GM18498 (cell line): ENCODE measurements around the gene GSPT2.
"Not testable (repeated sequence)": the region's sequence is repeated elsewhere in the genome, so short reads cannot be mapped to it uniquely, and the experiment has no call there.

Source experiments
- ATAC-seq: cut with Tn5 transposase; IDR thresholded peaks from one replicate; pipeline ENCODE4 v1.9.1; 2021; ENCODE audit warnings: mild to moderate bottlenecking, moderate library complexity; ENCODE audit not compliant: unreplicated experiment

The GSPT2 gene

DNA sequence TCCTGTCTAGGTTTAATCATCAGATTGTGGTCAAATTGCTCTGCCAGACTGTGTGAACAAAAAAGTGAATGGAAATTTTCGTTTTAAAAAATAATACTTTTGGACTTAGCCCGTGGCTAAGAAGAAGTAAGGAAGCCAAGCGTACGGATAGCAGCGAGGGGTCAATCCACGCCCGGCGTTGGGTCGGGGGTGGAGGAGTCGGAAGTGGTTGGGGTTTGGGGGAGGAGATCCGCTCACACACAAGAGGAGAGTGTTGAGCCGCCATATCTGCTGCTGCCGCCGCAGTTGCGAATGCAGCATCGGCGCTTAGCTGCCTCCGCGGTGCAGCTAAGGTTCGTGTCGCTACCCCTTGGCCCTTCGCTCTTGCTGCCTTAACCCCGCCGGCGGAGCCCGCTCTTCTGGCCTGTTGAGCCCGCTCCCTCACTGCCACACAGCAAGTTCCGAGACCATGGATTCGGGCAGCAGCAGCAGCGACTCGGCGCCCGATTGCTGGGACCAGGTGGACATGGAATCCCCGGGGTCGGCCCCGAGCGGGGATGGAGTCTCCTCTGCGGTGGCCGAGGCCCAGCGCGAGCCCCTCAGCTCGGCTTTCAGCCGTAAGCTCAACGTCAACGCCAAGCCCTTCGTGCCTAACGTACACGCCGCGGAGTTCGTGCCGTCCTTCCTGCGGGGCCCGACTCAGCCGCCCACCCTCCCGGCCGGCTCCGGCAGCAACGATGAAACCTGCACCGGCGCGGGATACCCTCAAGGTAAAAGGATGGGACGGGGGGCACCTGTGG, at the start of gene GSPT2:
TSS of gene GSPT2 (plus strand) at position 264 of the 779 bp plus-strand sequence. CDS start at position 449, 185 bp downstream.
- peak; percentile 96 for ATAC-seq

DNA sequence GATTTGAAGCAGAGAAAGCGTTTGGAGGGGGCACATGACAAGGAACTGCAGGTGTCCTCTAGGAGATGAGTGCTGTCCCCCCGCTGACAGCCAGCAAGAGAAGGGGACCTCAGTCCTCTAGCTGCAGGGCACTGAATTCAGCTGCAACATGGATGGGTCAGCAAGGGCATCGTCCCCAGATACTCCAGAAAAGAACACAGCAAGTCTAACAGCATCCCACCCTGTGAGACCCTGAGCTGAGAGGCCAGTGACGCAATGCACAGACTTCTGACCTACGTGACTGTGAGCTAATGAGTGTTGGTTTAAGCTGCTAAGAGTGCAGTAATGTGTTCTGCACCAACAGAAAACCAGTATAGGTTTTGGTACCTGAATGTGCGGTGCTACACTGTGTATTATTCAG, 49.0 kb upstream of the GSPT2 start:
- ATAC-seq: no peak

- ATAC-seq: no peak
These were observed 45.8 kb upstream of the GSPT2 start for GRCh38 chrX:51697397-51697796.

DNA sequence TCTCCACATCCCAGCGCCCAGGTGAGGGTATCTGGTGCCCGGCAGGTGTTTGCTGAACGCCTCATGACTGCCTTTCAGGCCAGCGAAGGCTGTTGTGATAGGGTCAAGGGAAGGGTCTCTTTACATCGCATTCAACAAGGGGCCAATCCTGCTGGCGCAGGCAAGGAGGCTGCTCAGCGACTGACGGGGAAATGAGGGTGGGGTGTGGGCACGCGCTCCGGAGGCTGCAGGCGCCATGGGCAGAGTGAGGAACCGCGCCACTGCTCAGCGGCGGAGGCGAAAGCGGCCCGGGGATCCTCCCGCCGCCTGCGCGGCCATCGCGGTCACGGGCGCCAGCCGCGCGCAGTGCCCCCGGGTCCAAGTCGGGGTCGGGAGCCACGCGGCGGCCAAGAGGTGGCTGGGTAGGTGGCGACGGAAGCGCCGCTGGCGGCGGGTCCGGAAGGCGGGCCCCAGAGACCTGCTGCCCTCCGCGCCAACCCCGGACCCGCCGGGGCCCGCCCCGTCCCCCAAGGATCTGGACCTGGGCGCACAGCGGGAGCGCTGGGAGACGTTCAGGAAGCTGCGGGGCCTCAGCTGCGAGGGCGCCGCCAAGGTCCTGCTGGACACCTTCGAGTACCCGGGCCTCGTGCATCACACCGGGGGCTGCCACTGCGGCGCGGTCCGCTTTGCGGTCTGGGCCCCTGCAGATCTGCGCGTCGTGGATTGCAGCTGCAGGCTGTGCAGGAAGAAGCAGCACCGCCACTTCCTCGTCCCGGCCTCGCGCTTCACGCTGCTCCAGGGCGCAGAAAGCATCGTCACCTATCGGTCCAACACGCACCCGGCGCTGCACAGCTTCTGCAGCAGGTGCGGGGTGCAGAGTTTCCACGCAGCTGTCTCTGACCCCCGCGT, 32.7 kb upstream of the GSPT2 start, which contains the start of gene CENPVL1:
TSS of gene CENPVL1 (plus strand) at position 236 of the 888 bp plus-strand sequence. CDS start at position 236, 0 bp downstream.
- ATAC-seq: not testable (repeated sequence)

GRCh38 chrX:51712943-51713647, 30.1 kb upstream of the GSPT2 start:
- not testable (repeated sequence) for ATAC-seq

- ATAC-seq: no peak
These were observed 15.0 kb upstream of the GSPT2 start for GRCh38 chrX:51728202-51728601.

DNA sequence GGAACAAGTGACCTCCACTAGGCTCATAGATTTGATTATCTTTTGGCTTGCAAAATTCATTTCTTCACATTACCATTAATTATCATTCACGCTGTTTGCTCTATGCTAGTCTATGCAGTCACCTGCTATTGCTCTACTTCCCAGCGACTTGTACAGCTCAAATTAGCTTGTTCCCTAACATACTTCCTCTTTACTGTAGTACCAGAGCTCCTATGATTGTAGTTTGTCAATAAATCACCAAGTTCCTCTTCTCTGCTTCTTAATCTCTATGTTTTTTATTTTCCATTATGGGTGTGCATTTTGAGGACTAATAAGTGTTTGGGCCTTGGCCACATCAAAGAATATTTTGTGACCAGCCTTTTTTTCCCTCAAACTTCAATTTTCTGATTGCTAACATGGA, 6.2 kb upstream of the GSPT2 start:
- no peak for ATAC-seq

DNA sequence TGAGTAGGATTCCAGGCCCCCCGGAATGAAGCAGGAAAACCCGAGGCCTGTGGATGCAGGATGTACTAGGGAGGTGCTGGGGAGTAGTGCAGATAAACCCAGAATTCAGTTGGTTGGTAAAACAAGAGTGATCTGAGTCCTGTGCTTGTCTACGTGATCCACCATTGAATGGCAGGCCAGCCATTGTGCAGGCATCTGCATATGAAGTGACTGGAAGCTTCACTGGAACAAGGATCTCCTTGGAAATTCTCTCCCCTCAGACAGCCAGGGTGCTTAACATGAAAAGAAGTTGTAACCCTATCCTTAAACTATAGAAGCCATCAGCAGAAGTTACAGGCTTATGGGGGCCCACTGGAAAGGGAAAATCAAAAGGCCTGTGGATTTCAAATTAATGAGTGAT, 656 bp upstream of the GSPT2 start:
- no peak for ATAC-seq

DNA sequence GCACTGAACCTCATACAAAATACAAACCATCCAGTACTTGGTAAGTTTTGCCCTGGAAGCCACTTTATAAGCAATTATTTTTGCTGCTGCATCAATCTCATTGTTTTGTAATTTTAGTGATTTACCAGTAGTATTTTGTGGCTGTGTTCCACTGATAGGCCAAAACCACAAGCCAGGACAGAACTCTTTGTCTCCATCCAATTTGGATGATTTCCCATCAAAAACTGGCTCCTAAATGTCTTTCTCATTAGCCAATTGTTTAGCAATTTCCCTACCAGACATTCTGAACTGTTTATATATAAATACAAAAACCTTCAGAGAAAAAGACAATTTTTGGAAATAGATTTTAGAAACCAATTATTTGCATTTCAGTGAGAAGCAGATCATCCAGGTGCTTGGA, 4.4 kb downstream of the GSPT2 start:
- no peak for ATAC-seq

- no peak for ATAC-seq
These were observed 16.0 kb downstream of the GSPT2 start for GRCh38 chrX:51759055-51759839.

DNA sequence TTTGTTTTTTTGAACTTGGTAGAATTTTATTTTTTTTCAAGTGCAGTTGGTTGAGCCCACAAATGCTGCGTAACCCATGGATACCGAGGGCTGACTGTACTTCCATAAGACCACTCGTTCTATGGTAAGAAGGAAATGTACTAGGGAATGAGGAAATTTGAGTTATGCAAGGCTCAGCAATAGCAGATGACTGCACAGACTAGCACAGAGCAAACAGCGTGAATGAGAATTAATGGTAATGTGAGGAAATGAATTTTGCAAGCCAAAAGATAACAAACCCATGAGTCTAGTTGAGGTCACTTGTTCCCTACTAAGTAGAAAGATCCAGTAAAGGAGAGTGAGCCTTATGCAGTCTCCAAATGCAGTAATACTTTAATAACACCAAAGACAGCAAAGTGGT, 17.4 kb downstream of the GSPT2 start:
- ATAC-seq: no peak

DNA sequence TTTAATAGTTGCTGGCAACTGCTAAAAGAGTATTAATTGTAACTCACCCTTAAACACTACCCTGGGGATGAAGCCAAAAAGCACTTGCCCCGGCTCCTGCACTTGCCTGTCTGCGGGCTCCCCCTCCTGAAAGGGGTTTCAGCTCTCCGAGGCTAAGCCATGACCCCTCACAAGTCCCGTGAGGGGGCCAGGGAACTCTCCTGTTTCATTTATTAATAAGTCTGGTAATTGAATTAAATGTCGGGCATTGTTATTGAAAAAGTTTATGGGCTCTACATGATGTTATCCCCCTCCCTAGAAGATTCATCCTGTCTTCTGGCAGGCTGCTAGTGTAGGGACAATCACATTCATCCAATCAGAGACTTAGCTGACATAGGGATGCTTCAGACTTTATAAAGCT, 23.3 kb downstream of the GSPT2 start:
- ATAC-seq: no peak

DNA sequence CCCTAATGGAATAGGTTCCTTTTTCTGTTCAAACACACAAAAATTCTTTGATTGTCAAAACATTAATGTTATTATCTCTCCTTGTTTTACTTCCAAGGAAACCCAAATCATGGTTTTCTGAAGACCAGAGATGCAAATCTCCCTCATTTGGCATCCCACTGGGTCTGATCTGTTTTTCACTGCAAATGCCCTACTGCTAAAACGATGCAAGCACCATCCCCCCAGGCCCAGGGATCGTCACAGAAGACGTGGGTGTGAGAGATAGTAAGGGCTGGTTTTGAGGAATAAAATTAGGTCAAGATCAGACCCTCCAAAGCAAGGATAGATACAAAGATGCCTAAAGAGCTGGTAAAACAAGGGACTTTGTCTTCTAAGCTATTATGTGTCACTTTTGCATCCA, 33.6 kb downstream of the GSPT2 start:
- no peak for ATAC-seq

DNA sequence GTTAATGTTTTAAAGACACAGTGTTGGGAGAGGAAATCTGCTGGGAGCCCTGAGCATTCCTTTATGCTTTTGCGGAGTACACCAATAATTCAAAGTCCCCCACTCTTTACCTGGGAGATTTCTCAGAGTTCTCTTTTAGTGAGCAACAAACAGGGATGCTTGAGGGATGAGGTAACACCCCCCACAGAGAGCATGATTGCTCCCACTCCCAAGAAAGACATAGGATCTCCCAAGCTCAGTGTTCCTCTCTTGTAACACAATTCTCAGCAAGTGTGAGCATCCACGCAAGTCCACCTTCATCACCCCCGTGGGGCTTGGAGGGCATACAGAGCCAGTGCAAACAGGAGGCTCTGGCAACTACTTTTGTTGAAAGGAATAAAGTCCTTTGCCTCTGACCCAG, 36.1 kb downstream of the GSPT2 start:
- no peak for ATAC-seq

DNA sequence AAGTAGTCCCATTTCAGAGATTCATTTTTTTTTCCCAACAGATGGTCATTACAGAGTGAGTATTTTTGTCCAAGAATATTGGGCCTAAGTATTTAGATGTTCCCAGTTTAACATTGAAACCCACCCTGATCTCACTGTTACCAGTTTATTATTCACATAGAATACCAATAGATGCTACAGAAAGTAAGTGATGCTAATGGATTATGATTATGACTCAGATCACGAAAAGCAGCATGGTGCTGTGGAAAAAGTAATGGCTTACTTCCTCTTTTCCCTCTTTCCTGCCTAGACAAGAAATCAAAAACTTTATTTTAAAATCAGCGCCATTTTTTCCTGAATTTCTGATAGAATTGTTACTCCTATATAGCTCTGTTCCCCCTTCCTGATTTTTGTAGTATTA, 51.9 kb downstream of the GSPT2 start:
- ATAC-seq: no peak
